Left ventricle myocardium inferior (tissue), 1 donor: ENCODE data around the gene ARHGEF19. TPM values are rescaled to one million over a fixed set of nuclear protein-coding genes. Genes with fewer than 3 reads are reported as not detected.

ENCODE experiments used
- DNase-seq: peaks from one replicate; pipeline ENCODE4 v3.0.0-alpha.2; 2020
- H3K27ac ChIP-seq: fragments of 200-600 bp; replicated peaks from 2 replicates; pipeline ENCODE4 v1.8.0; 2021
- H3K27me3 ChIP-seq: fragments of 200-600 bp; 2 replicates; pipeline ENCODE4 v1.8.0; 2021; ENCODE audit warnings: low read depth
- H3K36me3 ChIP-seq: fragments of 200-600 bp; 2 replicates; pipeline ENCODE4 v1.8.0; 2021
- H3K4me1 ChIP-seq: fragments of 200-600 bp; 2 replicates; pipeline ENCODE4 v1.8.0; 2021
- H3K4me3 ChIP-seq: fragments of 200-600 bp; 2 replicates; pipeline ENCODE4 v1.8.0; 2021; ENCODE audit warnings: mild to moderate bottlenecking, moderate library complexity
- H3K9me3 ChIP-seq: fragments of 200-600 bp; replicated peaks from 2 replicates; pipeline ENCODE4 v1.8.0; 2021
- CTCF ChIP-seq: fragments of 200-600 bp; IDR thresholded peaks from 2 replicates; pipeline ENCODE4 v1.8.0; 2021; ENCODE audit warnings: antibody characterized with exemption, mild to moderate bottlenecking, borderline replicate concordance
- intact Hi-C: fragments of 100-400 bp; cut with micrococcal nuclease; formaldehyde crosslinking; loops from one replicate; pipeline ENCODE4 v1.11.0; 2022
- total RNA-seq: library from RNA; stranded (reverse); fragmentation: NEBNext Ultra II Directional; extraction: Animal tissue kit (Norgen Biotek cat#: 25700); gene quantifications from one replicate; pipeline ENCODE4 v1.2.1, GENCODE V29; 2021
- donor health status: DM: no; HTN: yes; CAD: no; lungs with severe emphysema.

The ARHGEF19 gene
- total RNA-seq, 1 donor from 2014 or later: 2.2 TPM

- Histone ChIP-seq H3K36me3 (peaks cover 29% of the 10 kb centered on the region), H3K4me1 (peaks cover 98% of the 10 kb centered on the region), H3K9me3 (no peaks in the 10 kb centered on the region), H3K27ac (peak overlapping the region; percentile 94), H3K27me3 (no peaks in the 10 kb centered on the region), H3K4me3 (peak overlapping the region; percentile 88)
- intact Hi-C loops: no loop called here
- DNase-seq: no peak
- no peak for TF ChIP-seq CTCF
Measured at GRCh38 chr1:16151995-16152384, 60.5 kb downstream of the ARHGEF19 start.

- DNase-seq: no peak
- Histone ChIP-seq H3K4me1 (peaks cover 98% of the 10 kb centered on the region), H3K27ac (peak overlapping the region; percentile 94), H3K36me3 (peaks cover 29% of the 10 kb centered on the region), H3K9me3 (no peaks in the 10 kb centered on the region), H3K4me3 (peak overlapping the region; percentile 88), H3K27me3 (no peaks in the 10 kb centered on the region)
- intact Hi-C loops: no loop called here
- peak; percentile 7 for TF ChIP-seq CTCF
Measured at GRCh38 chr1:16151196-16151994, 61.1 kb downstream of the ARHGEF19 start.

GRCh38 chr1:16150508-16150907 lies 61.9 kb downstream of the ARHGEF19 start:
- Histone ChIP-seq H3K4me1 (peaks cover 98% of the 10 kb centered on the region), H3K36me3 (peaks cover 29% of the 10 kb centered on the region), H3K27ac (peak overlapping the region; percentile 94), H3K9me3 (no peaks in the 10 kb centered on the region), H3K4me3 (peak overlapping the region; percentile 88), H3K27me3 (no peaks in the 10 kb centered on the region)
- intact Hi-C loops: no loop called here
- no peak for DNase-seq
- no peak for TF ChIP-seq CTCF

- intact Hi-C loops: no loop called here
- H3K36me3 ChIP-seq: peaks cover 29% of the 10 kb centered on the region
- no peaks in the 10 kb centered on the region for H3K27me3 ChIP-seq
- DNase-seq: no peak
- no peaks in the 10 kb centered on the region for H3K9me3 ChIP-seq
- H3K4me3 ChIP-seq: no peak overlapping the region
- peak overlapping the region; percentile 94 for H3K27ac ChIP-seq
- H3K4me1 ChIP-seq: peaks cover 98% of the 10 kb centered on the region
- TF ChIP-seq CTCF: no peak
Measured at GRCh38 chr1:16149702-16150488, 62.6 kb downstream of the ARHGEF19 start.

GRCh38 chr1:16149146-16149545 lies 63.3 kb downstream of the ARHGEF19 start:
- DNase-seq: no peak
- no peak for TF ChIP-seq CTCF
- Histone ChIP-seq H3K27me3 (no peaks in the 10 kb centered on the region), H3K9me3 (no peaks in the 10 kb centered on the region), H3K36me3 (peaks cover 29% of the 10 kb centered on the region), H3K4me3 (no peak overlapping the region), H3K4me1 (peaks cover 98% of the 10 kb centered on the region), H3K27ac (no peak overlapping the region)
- intact Hi-C loops: no loop called here
